NCI-H2081 treated with DMSO at 0.1 percent for 48 hours (cell line): ENCODE results near the gene MRGPRX2.
A peak's percentile ranks its signal among the peaks of the same experiment; 100 is the strongest.

Source experiments
- DNase-seq: peaks from one replicate; lab custom pipeline; 2025; lab: John Stamatoyannopoulos, UW

MRGPRX2 gene

GRCh38 chr11:19060629-19061028 lies at the start of gene MRGPRX2:
MRGPRX2 (minus strand) TSS chr11:19060717; CDS start chr11:19056402, 4,315 bp downstream.
- no peak for DNase-seq

- peak; percentile 66 for DNase-seq
These were observed 49.8 kb upstream of the MRGPRX2 start for GRCh38 chr11:19110295-19110694.

- no peak for DNase-seq
These were observed 46.6 kb upstream of the MRGPRX2 start for GRCh38 chr11:19107125-19107524.

GRCh38 chr11:19105011-19105410 lies 44.5 kb upstream of the MRGPRX2 start:
- DNase-seq = no peak

- DNase-seq = no peak
These were observed 42.0 kb upstream of the MRGPRX2 start for GRCh38 chr11:19102521-19102900.

GRCh38 chr11:19101796-19102520 lies 41.4 kb upstream of the MRGPRX2 start:
- DNase-seq = no peak

- DNase-seq = no peak
These were observed 40.4 kb upstream of the MRGPRX2 start for GRCh38 chr11:19100885-19101284.

GRCh38 chr11:19099093-19099492 lies 38.6 kb upstream of the MRGPRX2 start:
- no peak for DNase-seq

- no peak for DNase-seq
These were observed 34.3 kb upstream of the MRGPRX2 start for GRCh38 chr11:19094859-19095258.

GRCh38 chr11:19093976-19094375 lies 33.5 kb upstream of the MRGPRX2 start:
- no peak for DNase-seq

GRCh38 chr11:19092850-19093249 lies 32.3 kb upstream of the MRGPRX2 start:
- DNase-seq = no peak

GRCh38 chr11:19092342-19092741 lies 31.8 kb upstream of the MRGPRX2 start:
- no peak for DNase-seq

GRCh38 chr11:19091366-19091765 lies 30.8 kb upstream of the MRGPRX2 start:
- no peak for DNase-seq

GRCh38 chr11:19089421-19089820 lies 28.9 kb upstream of the MRGPRX2 start:
- no peak for DNase-seq

- no peak for DNase-seq
These were observed 28.3 kb upstream of the MRGPRX2 start for GRCh38 chr11:19088791-19089190.

- DNase-seq = no peak
These were observed 27.1 kb upstream of the MRGPRX2 start for GRCh38 chr11:19087658-19088057.

GRCh38 chr11:19084661-19085315 lies 24.3 kb upstream of the MRGPRX2 start:
- no peak for DNase-seq

GRCh38 chr11:19083166-19083565 lies 22.6 kb upstream of the MRGPRX2 start:
- no peak for DNase-seq

- DNase-seq = no peak
These were observed 20.1 kb upstream of the MRGPRX2 start for GRCh38 chr11:19080579-19080993.

- DNase-seq = no peak
These were observed 19.3 kb upstream of the MRGPRX2 start for GRCh38 chr11:19079643-19080440.

GRCh38 chr11:19077965-19078364 lies 17.4 kb upstream of the MRGPRX2 start:
- DNase-seq = no peak

GRCh38 chr11:19076744-19077589 lies 16.4 kb upstream of the MRGPRX2 start:
- no peak for DNase-seq
